Activated CD4-positive, alpha-beta memory T cell treated with anti-CD3 and anti-CD28 coated beads for 36 hours (primary cell): ENCODE measurements around the gene EXOC3L2. TPM values are rescaled to one million over a fixed set of nuclear protein-coding genes. Genes with fewer than 3 reads are reported as not detected.

Experiments used
- CTCF ChIA-PET: fragments of 350-600 bp; sonication (Branson Sonifier 250); formaldehyde crosslinking; loops from one replicate; lab custom pipeline; 2021; ENCODE audit warnings: antibody characterized with exemption, inconsistent platforms; lab: Charles Lee
- POLR2A ChIA-PET: fragments of 350-600 bp; sonication (Branson Sonifier 250); formaldehyde crosslinking; loops from one replicate; lab custom pipeline; 2021; ENCODE audit warnings: antibody characterized with exemption; lab: Charles Lee
- DNase-seq: peaks from one replicate; pipeline ENCODE4 v3.0.0-alpha.2; 2020
- H3K27ac Mint-ChIP-seq: one replicate; pipeline ENCODE4 v1.8.0; 2021; ENCODE audit warnings: mixed read lengths
- H3K27me3 Mint-ChIP-seq: one replicate; pipeline ENCODE4 v1.8.0; 2021; ENCODE audit warnings: mixed read lengths
- H3K36me3 Mint-ChIP-seq: one replicate; pipeline ENCODE4 v1.8.0; 2021; ENCODE audit warnings: mixed read lengths
- H3K4me1 Mint-ChIP-seq: one replicate; pipeline ENCODE4 v1.8.0; 2021; ENCODE audit warnings: low read depth, mixed read lengths
- H3K4me3 Mint-ChIP-seq: one replicate; pipeline ENCODE4 v1.8.0; 2021; ENCODE audit warnings: mild to moderate bottlenecking, mixed read lengths
- H3K9me3 Mint-ChIP-seq: one replicate; pipeline ENCODE4 v1.8.0; 2021; ENCODE audit warnings: mixed read lengths
- intact Hi-C: fragments of 100-400 bp; cut with micrococcal nuclease; formaldehyde crosslinking; loops from one replicate; pipeline ENCODE4 v1.15.1; 2023
- total RNA-seq, 2 experiments: library from RNA; stranded (reverse); gene quantifications; one replicate each; pipeline ENCODE4 v1.2.3, GENCODE V29; 2021

Gene EXOC3L2
- total RNA-seq, 2 experiments from 2014 or later, result not detected

- H3K36me3 Mint-ChIP-seq, result no peaks in the 10 kb centered on the region
- DNase-seq, result peak; percentile 9
- no peaks in the 10 kb centered on the region for H3K9me3 Mint-ChIP-seq
- H3K27ac Mint-ChIP-seq, result no peak overlapping the region
- peaks cover 2% of the 10 kb centered on the region for H3K4me1 Mint-ChIP-seq
- H3K4me3 Mint-ChIP-seq, result no peak overlapping the region
- POLR2A ChIA-PET, result no interaction called here
- H3K27me3 Mint-ChIP-seq, result peaks cover 40% of the 10 kb centered on the region
- CTCF ChIA-PET, result no interaction called here
- intact Hi-C loops, result no loop called here
Observed at GRCh38 chr19:45215391-45216191, 29.6 kb downstream of the EXOC3L2 start.

- H3K4me1 Mint-ChIP-seq, result peaks cover 2% of the 10 kb centered on the region
- no peaks in the 10 kb centered on the region for H3K9me3 Mint-ChIP-seq
- H3K27me3 Mint-ChIP-seq, result peaks cover 26% of the 10 kb centered on the region
- intact Hi-C loops, result no loop called here
- DNase-seq, result no peak
- H3K4me3 Mint-ChIP-seq, result no peak overlapping the region
- no peak overlapping the region for H3K27ac Mint-ChIP-seq
- H3K36me3 Mint-ChIP-seq, result no peaks in the 10 kb centered on the region
- CTCF ChIA-PET, result interaction anchor here (0.5 to 1.3 kb wide), 2 partner anchors 16 to 189 kb away, joined by 3 read pairs; no protein-coding TSS in a partner anchor
- POLR2A ChIA-PET, result no interaction called here
Observed at GRCh38 chr19:45213031-45213430, 32.2 kb downstream of the EXOC3L2 start.

- intact Hi-C loops, result no loop called here
- ChIA-PET CTCF (no interaction called here), POLR2A (no interaction called here)
- Mint-ChIP-seq H3K27ac (no peak overlapping the region), H3K4me3 (no peak overlapping the region), H3K4me1 (peaks cover 2% of the 10 kb centered on the region), H3K9me3 (no peaks in the 10 kb centered on the region), H3K27me3 (peaks cover 20% of the 10 kb centered on the region), H3K36me3 (no peaks in the 10 kb centered on the region)
- no peak for DNase-seq
Observed at GRCh38 chr19:45211751-45212381, 33.3 kb downstream of the EXOC3L2 start.

GRCh38 chr19:45206328-45206727 lies 38.9 kb downstream of the EXOC3L2 start:
- Mint-ChIP-seq H3K4me1 (no peaks in the 10 kb centered on the region), H3K4me3 (no peak overlapping the region), H3K9me3 (no peaks in the 10 kb centered on the region), H3K36me3 (no peaks in the 10 kb centered on the region), H3K27ac (no peak overlapping the region), H3K27me3 (no peaks in the 10 kb centered on the region)
- CTCF ChIA-PET, result no interaction called here
- intact Hi-C loops, result no loop called here
- POLR2A ChIA-PET, result no interaction called here
- no peak for DNase-seq

- Mint-ChIP-seq H3K36me3 (no peaks in the 10 kb centered on the region), H3K27ac (no peak overlapping the region), H3K9me3 (no peaks in the 10 kb centered on the region), H3K27me3 (no peaks in the 10 kb centered on the region), H3K4me3 (no peak overlapping the region), H3K4me1 (no peaks in the 10 kb centered on the region)
- no peak for DNase-seq
- intact Hi-C loops, result no loop called here
- CTCF ChIA-PET, result no interaction called here
- POLR2A ChIA-PET, result no interaction called here
Observed at GRCh38 chr19:45205810-45206209, 39.4 kb downstream of the EXOC3L2 start.

- ChIA-PET CTCF (no interaction called here), POLR2A (no interaction called here)
- Mint-ChIP-seq H3K27ac (no peak overlapping the region), H3K4me1 (no peaks in the 10 kb centered on the region), H3K36me3 (no peaks in the 10 kb centered on the region), H3K27me3 (no peaks in the 10 kb centered on the region), H3K9me3 (no peaks in the 10 kb centered on the region), H3K4me3 (no peak overlapping the region)
- no peak for DNase-seq
- intact Hi-C loops, result no loop called here
Observed at GRCh38 chr19:45202637-45203036, 42.6 kb downstream of the EXOC3L2 start.

GRCh38 chr19:45200568-45200967 lies 44.6 kb downstream of the EXOC3L2 start:
- ChIA-PET CTCF (interaction anchor here (0.7 to 1.2 kb wide), 2 partner anchors 48 to 138 kb away, joined by 4 to 6 read pairs; no protein-coding TSS in a partner anchor), POLR2A (no interaction called here)

GRCh38 chr19:45195764-45196163 lies 49.4 kb downstream of the EXOC3L2 start:
- Mint-ChIP-seq H3K4me3 (no peak overlapping the region), H3K27me3 (no peaks in the 10 kb centered on the region), H3K36me3 (no peaks in the 10 kb centered on the region), H3K9me3 (no peaks in the 10 kb centered on the region), H3K4me1 (no peaks in the 10 kb centered on the region), H3K27ac (no peak overlapping the region)
- ChIA-PET CTCF (no interaction called here), POLR2A (no interaction called here)
- intact Hi-C loops, result no loop called here
- no peak for DNase-seq

More at GRCh38 chr19:45200568-45200967, 44.6 kb downstream of the EXOC3L2 start:
- no peak overlapping the region for H3K4me3 Mint-ChIP-seq
- no peak overlapping the region for H3K27ac Mint-ChIP-seq
- H3K9me3 Mint-ChIP-seq, result no peaks in the 10 kb centered on the region
- intact Hi-C loops, result no loop called here
- H3K36me3 Mint-ChIP-seq, result no peaks in the 10 kb centered on the region
- H3K4me1 Mint-ChIP-seq, result no peaks in the 10 kb centered on the region
- H3K27me3 Mint-ChIP-seq, result no peaks in the 10 kb centered on the region
- no peak for DNase-seq

GRCh38 chr19:45191375-45191774 lies 53.8 kb downstream of the EXOC3L2 start:
- ChIA-PET CTCF (no interaction called here), POLR2A (no interaction called here)
- H3K36me3 Mint-ChIP-seq, result no peaks in the 10 kb centered on the region
- H3K4me3 Mint-ChIP-seq, result no peak overlapping the region
- H3K9me3 Mint-ChIP-seq, result peaks cover 4% of the 10 kb centered on the region
- H3K27me3 Mint-ChIP-seq, result no peaks in the 10 kb centered on the region
- H3K4me1 Mint-ChIP-seq, result peaks cover 2% of the 10 kb centered on the region
- intact Hi-C loops, result loop anchor here (5.0 kb wide), 1 partner anchor 146 kb away; no protein-coding TSS in a partner anchor
- H3K27ac Mint-ChIP-seq, result no peak overlapping the region
- DNase-seq, result no peak

GRCh38 chr19:45189971-45190370 lies 55.2 kb downstream of the EXOC3L2 start:
- H3K4me1 Mint-ChIP-seq, result peaks cover 2% of the 10 kb centered on the region
- H3K9me3 Mint-ChIP-seq, result peaks cover 4% of the 10 kb centered on the region
- H3K27ac Mint-ChIP-seq, result no peak overlapping the region
- intact Hi-C loops, result loop anchor here (5.0 kb wide), 1 partner anchor 147 kb away; no protein-coding TSS in a partner anchor
- POLR2A ChIA-PET, result no interaction called here
- no peaks in the 10 kb centered on the region for H3K36me3 Mint-ChIP-seq
- no peak for DNase-seq
- H3K4me3 Mint-ChIP-seq, result no peak overlapping the region
- H3K27me3 Mint-ChIP-seq, result no peaks in the 10 kb centered on the region
- CTCF ChIA-PET, result no interaction called here

GRCh38 chr19:45187421-45188100 lies 57.6 kb downstream of the EXOC3L2 start:
- POLR2A ChIA-PET, result no interaction called here
- CTCF ChIA-PET, result interaction anchor here (0.7 to 2.6 kb wide), 12 partner anchors 9 to 198 kb away, joined by 3 to 11 read pairs (median 3); partner anchors contain the start of genes BLOC1S3, MARK4 and TRAPPC6A

More at GRCh38 chr19:45187421-45188100, 57.6 kb downstream of the EXOC3L2 start:
- DNase-seq, result peak; percentile 36
- no peaks in the 10 kb centered on the region for H3K27me3 Mint-ChIP-seq
- H3K9me3 Mint-ChIP-seq, result peaks cover 4% of the 10 kb centered on the region
- no peaks in the 10 kb centered on the region for H3K36me3 Mint-ChIP-seq
- H3K4me3 Mint-ChIP-seq, result no peak overlapping the region
- H3K27ac Mint-ChIP-seq, result no peak overlapping the region
- H3K4me1 Mint-ChIP-seq, result peaks cover 4% of the 10 kb centered on the region
- intact Hi-C loops, result no loop called here
